GM12874 (cell line): Measurements from ENCODE around the gene ECM1.

Experiments used
- TF ChIP-seq, protein P1 (sequence below): IDR thresholded peaks from 2 replicates; pipeline ENCODE4 v1.5.1; 2011; ENCODE audit warnings: low read depth, mild to moderate bottlenecking, control low read depth, low read length, moderate library complexity; ENCODE audit not compliant: insufficient read depth

The ECM1 gene

DNA sequence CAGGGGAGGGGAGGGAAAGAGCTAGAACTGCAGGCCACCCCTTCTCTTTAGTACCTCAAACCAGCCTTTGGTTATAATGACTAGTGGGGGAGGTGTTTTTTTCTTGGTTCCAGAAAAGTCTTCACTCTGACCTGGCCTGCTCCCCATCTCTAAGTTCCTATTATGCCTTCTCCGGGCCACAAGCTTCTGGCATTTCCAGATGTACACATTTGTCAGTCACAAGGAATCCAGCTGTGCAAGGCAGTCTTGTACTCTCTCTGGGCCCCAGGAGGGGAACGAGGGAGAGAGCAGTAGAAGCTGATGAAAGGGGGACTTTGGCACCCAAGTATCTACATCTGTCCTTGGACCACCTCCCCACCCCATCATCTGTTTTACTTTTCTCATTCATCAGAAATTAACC lies 4.9 kb downstream of the ECM1 start:
- TF ChIP-seq, protein P1, sequence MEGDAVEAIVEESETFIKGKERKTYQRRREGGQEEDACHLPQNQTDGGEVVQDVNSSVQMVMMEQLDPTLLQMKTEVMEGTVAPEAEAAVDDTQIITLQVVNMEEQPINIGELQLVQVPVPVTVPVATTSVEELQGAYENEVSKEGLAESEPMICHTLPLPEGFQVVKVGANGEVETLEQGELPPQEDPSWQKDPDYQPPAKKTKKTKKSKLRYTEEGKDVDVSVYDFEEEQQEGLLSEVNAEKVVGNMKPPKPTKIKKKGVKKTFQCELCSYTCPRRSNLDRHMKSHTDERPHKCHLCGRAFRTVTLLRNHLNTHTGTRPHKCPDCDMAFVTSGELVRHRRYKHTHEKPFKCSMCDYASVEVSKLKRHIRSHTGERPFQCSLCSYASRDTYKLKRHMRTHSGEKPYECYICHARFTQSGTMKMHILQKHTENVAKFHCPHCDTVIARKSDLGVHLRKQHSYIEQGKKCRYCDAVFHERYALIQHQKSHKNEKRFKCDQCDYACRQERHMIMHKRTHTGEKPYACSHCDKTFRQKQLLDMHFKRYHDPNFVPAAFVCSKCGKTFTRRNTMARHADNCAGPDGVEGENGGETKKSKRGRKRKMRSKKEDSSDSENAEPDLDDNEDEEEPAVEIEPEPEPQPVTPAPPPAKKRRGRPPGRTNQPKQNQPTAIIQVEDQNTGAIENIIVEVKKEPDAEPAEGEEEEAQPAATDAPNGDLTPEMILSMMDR, result no peak

DNA sequence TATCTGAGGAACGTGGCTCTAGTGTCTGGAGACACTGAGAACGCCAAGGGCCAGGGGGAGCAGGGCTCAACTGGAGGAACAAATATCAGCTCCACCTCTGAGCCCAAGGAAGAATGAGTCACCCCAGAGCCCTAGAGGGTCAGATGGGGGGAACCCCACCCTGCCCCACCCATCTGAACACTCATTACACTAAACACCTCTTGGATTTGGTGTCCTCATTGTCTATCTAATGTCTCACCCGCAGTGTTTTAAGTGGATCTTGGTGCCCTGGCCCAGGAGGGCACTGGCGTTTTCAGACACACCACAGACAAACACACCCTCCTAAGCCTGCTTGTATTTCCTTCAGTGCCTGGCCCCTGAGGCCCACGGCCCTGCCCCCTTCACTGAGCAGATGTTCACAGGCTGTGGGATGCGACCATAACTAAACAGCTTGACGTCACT lies 5.5 kb downstream of the ECM1 start:
- TF ChIP-seq, protein P1, result no peak

DNA sequence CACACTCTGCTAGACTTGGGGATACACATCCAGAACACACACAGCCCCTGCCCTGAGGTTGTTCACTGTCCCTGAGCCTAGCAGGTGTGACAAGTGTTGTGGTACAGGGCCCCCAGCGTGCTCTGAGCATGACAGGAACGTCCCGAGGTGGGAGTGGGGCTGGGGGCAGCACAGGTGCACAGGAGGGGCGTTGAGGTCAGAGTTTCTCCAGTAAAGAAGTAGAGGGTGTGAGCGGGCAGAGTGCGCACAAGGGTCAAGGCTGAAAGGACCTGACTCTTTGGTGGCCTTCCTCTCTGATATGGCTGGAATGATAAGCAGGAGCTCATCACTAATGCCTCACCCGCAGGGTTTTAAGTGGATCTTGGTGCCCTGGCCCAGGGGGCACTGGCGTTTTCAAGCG lies 6.4 kb downstream of the ECM1 start:
- TF ChIP-seq, protein P1, result no peak

DNA sequence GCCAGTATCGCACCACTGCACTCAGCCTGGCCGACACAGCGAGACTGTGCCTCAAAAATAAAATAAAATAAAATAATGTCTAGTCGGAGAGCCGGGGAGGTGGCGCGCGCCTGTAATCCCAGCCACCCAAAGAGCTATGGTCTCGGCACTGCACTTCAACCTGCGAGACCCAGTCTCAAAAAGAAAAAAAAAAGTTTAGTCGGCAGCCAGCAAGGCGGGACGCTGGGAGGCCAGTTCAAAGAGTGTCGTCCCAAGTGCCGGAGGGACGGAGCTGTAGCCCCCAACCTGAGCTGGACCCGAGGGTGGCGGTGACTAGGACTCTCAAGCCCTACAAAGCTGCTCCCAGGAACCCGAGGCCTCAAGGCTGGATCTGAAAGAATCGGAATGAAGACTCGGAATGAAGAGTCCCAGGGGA lies 7.0 kb downstream of the ECM1 start:
- TF ChIP-seq, protein P1, result no peak

DNA sequence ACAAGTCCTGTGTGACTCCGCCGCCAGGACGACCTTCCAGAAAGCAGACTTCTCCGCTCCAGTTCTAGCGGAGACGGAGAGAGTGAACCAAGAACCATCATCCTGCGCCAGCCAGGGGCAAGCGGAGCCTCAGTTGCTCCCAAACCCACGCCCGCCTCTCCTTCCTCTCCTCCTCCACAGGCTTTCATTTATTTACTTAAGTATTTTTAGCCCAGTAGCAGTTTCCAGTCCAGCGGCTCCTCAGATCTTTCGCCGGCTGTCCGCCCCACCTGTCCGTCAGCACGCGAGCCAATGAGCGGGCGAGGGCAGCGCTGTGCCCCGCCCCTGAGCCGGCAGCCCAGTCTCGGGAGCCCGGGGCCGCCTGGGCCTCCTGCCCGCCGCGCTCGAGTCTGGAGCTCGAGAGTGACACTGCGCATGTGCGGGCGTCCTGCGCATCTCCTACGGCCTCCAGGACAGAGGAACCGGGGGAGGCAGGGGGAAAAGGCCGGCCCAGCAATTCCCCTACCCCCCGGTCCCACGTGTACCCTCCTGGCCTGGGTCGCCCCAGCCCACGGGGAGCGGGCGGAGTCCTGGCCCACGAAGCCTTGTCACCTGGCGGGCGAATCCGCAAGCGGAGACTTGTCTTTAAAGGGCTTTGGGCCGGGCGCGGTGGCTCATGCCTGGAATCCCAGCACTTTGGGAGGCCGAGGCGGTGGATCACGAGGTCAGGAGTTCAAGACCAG lies 7.6 kb downstream of the ECM1 start, which contains the start of gene FALEC:
FALEC (plus strand) TSS at position 425 of the 722 bp plus-strand sequence.
- TF ChIP-seq, protein P1, result no peak

DNA sequence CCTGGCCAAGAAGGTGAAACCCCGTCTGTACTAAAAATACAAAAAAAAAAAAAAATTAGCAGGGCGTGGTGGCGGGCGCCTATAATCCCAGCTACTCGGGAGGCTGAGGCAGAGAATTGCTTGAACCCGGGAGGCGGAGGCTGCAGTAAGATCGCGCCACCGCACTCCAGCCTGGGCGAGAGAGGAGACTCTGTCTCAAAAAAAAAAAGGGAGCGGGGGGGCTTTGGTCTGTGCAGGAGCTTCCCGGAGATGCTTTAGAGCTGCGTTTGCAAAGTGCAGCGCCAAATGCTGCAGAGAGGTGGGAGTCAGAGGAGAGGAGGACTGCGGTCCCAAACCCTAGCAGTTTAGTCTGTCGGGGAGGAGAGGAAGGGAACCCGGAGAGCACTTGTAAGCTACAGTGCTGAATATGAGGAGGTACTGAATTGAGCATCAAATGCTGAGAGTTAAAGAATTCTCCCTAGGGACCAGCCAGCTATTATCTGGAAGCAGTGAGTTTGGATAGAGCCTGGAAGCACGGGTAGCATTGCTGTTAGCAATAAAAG lies 8.2 kb downstream of the ECM1 start:
- TF ChIP-seq, protein P1, result no peak

DNA sequence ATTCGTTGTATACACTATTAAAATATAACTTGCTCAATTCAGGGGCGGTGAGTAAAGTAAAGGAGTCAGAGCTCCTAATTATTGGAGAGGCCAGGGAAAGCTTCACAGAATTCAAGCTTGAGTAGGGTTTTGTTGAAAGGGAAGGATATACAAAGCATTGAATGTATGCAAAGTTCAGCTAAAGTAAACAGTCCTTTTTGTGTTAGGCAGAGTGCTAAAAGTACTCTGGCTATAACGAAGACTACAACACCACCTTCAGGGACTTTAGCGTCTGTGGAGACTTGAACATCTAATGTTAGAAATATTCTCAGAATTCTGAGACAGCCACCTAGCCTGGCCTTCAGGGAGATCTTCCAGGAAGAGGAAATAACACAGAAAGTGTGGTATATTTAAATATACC lies 8.7 kb downstream of the ECM1 start:
- TF ChIP-seq, protein P1, result no peak
